Pancreas (tissue), 10 donors: ENCODE results near the gene TNIP1. TPM values are rescaled to one million over a fixed set of nuclear protein-coding genes. Genes with fewer than 3 reads are reported as not detected.

Experiments
- ATAC-seq, 4 donors: fragments of 200-7000 bp; cut with Tn5 transposase; one replicate each; pipeline versions ENCODE4 v1.8.0 to v1.9.1; 2020; ENCODE audit warnings: mild to moderate bottlenecking in 4 of 4, moderate library complexity in 4 of 4
- DNase-seq, 6 donors: peaks; one replicate each; pipeline ENCODE4 v3.0.0-alpha.2; 2020
- FAIRE-seq: peaks from 2 replicates; lab custom pipeline; 2012; peaks lifted over from hg19 to GRCh38; lab: Jason Lieb, UNC
- H3K27ac ChIP-seq, 4 donors: fragments of 200-600 bp; sonication (generic); 1 replicate in 3 of 4; 2 replicates in 1 of 4; pipeline versions ENCODE4 v1.5.0 to v1.8.0; 2020
- H3K27me3 ChIP-seq, 4 donors: fragments of 200-600 bp; one replicate each; pipeline ENCODE4 v1.8.0; 2021
- H3K36me3 ChIP-seq, 3 donors: fragments of 200-600 bp; sonication (generic) in 1 of 3; one replicate each; pipeline versions ENCODE4 v1.5.0 to v1.8.0; 2020 to 2021
- H3K4me1 ChIP-seq, 3 donors: fragments of 200-600 bp; one replicate each; pipeline ENCODE4 v1.8.0; 2021
- H3K4me3 ChIP-seq, 4 donors: fragments of 200-600 bp; sonication (generic) in 2 of 4; one replicate each; pipeline versions ENCODE4 v1.5.0 to v1.8.0; 2020 to 2021
- H3K9me3 ChIP-seq, 4 donors: fragments of 200-600 bp; one replicate each; pipeline ENCODE4 v1.8.0; 2021
- WGBS, 2 donors: extraction: QIAGEN DNeasy Blood & Tissue Kit; methylation state at CpG; one replicate each; pipeline ENCODE4 v1.1.7; 2013; 5-methylcytosine and 5-hydroxymethylcytosine counted together
- intact Hi-C, 3 donors: fragments of 100-400 bp; cut with DNase I; formaldehyde crosslinking; loops; one replicate each; pipeline versions ENCODE4 v1.11.1 to v1.14.2; 2022
- polyA plus RNA-seq, 2 donors: library from polyadenylated mRNA; stranded (reverse); fragments of 200-250 nt; gene quantifications; one replicate each; pipeline ENCODE4 v1.2.3, GENCODE V29; 2013
- total RNA-seq, 6 donors: library from RNA; stranded (reverse); fragmentation: NEBNext Ultra II Directional in 4 of 6; extraction: Animal tissue kit (Norgen Biotek cat#: 25700) in 4 of 6; gene quantifications; one replicate each; pipeline versions ENCODE4 v1.2.1 to v1.2.4, GENCODE V29; 2021 to 2023
- TF ChIP-seq, protein P1 (sequence below), 4 donors: fragments of 200-600 bp; sonication (generic) in 3 of 4; IDR thresholded peaks; one replicate each; pipeline versions ENCODE4 v1.5.0 to v1.8.0; 2021; ENCODE audit warnings: antibody characterized with exemption in 4 of 4
- donor health status: healthy with polysubstance abuse.
- donor health status: DM: no; HTN: no; CAD: no; lungs with moderate emphysema.
- donor health status: DM: no; HTN: no; CAD: no.
- donor health status: control.
- donor health status: control.
- donor health status: Bipolar disorder and iron deficiency.
- donor health status: DM: yes; HTN: yes; CAD: no.
- donor health status: DM: no; HTN: no; CAD: no.
- donor health status: DM: no; HTN: no; CAD: no.
- donor health status: DM: yes; HTN: yes; CAD: no.

The TNIP1 gene
- total and polyA plus RNA-seq, 8 donors: 36.4 to 118 (median 69.3) TPM

DNA sequence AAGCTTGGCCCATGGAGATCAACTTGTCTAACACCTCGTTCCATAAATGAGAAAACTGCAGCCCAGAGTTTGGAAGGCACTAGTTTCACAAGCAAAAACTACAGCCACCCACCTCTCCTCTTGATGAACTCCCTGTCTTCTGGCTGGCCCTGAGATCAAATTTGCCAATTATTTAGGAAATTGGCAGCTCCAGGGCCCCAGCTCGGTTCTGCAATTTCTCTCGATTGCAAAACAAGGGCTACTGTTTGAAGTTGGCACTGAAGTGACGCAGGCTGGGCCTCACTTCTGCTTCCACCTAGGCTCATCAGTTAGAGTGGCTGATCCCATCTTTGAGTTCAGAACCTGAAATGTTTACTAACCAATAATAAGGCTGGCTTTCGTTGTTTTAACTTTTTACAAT lies 64.1 kb downstream of the TNIP1 start:
- ATAC-seq (no peak), DNase-seq (no peak), FAIRE-seq (no peak)
- no peak overlapping the region for H3K27ac ChIP-seq
- H3K36me3 ChIP-seq: no peaks in the 10 kb centered on the region
- 57 to 63% methylated on average over 5 of the region's 5 CpGs for WGBS, 2 donors
- intact Hi-C loops: no loop called here
- H3K27me3 ChIP-seq: no peaks in the 10 kb centered on the region
- no peaks in the 10 kb centered on the region for H3K9me3 ChIP-seq
- H3K4me1 ChIP-seq: no peaks in the 10 kb centered on the region
- TF ChIP-seq, protein P1, sequence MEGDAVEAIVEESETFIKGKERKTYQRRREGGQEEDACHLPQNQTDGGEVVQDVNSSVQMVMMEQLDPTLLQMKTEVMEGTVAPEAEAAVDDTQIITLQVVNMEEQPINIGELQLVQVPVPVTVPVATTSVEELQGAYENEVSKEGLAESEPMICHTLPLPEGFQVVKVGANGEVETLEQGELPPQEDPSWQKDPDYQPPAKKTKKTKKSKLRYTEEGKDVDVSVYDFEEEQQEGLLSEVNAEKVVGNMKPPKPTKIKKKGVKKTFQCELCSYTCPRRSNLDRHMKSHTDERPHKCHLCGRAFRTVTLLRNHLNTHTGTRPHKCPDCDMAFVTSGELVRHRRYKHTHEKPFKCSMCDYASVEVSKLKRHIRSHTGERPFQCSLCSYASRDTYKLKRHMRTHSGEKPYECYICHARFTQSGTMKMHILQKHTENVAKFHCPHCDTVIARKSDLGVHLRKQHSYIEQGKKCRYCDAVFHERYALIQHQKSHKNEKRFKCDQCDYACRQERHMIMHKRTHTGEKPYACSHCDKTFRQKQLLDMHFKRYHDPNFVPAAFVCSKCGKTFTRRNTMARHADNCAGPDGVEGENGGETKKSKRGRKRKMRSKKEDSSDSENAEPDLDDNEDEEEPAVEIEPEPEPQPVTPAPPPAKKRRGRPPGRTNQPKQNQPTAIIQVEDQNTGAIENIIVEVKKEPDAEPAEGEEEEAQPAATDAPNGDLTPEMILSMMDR (IDR thresholded peaks at IDR 0.05): no peak
- no peak overlapping the region for H3K4me3 ChIP-seq

DNA sequence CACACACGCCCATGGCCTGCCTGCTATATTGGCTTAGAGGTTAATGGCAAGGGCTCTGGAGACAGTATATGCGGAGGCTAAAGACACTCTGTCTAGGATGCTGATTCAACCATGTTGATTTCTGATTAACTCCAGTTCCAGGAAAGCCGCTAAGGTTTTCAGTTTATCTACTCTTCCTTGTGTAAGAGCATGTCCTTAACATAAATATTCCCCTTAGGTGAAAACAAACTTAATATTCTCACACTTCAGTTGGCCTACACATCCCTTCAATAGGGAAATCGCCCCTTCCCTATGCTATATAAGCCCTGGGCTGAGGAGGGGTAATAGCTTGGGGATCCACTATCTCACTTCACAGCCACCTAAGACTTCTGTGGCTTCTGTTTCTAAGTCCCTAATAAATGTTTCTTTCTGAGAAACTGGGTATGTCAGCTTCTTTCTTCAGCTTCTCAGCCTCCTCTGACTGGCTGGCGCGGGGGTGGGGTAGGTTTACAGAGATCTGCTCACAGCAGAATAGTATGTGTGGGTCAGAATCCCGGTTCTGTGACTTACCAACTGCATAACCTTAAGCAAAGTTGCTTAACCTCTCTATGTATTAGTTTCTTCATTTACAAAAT lies 64.8 kb downstream of the TNIP1 start:
- DNase-seq: no peak
- 80 to 87% methylated on average over 7 of the region's 7 CpGs for WGBS, 2 donors
- Histone ChIP-seq H3K4me3 (no peak overlapping the region), H3K36me3 (no peaks in the 10 kb centered on the region), H3K27ac (no peak overlapping the region), H3K4me1 (no peaks in the 10 kb centered on the region), H3K9me3 (no peaks in the 10 kb centered on the region), H3K27me3 (no peaks in the 10 kb centered on the region)
- FAIRE-seq: no peak
- ATAC-seq: no peak
- TF ChIP-seq, protein P1 (IDR thresholded peaks at IDR 0.05): no peak
- intact Hi-C loops: no loop called here

DNA sequence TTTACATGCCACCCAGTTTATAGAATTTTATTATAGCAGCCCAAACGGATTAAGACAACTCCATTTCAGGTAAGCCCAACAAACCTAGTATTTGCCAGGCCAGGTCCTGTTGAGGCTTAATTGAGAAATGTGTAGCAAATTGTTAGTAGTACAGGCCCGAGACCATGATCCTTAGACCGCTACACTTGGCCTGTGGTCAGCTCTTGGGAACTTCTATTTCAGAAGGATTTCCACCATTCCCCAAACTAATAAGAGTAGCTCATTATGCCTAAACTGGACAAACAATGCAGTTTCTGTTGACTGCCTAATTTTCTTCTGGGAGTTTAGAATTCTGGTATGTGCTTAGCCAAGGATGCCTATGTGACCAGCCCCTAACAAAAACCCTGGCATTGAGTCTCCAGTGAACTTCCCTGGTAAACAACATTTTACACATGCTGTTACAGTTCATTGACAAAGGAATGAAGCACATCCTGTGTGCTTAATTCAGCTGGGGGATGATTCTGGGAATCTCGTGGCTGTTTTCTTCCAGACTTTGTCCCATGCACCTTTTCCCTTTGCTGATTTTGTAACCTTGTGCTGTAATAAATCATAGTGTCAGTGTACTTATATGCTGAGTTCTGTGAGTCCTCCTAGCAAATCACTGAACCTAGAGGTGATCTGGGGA lies 66.0 kb downstream of the TNIP1 start:
- H3K36me3 ChIP-seq: no peaks in the 10 kb centered on the region
- no peak overlapping the region for H3K4me3 ChIP-seq
- H3K27ac ChIP-seq: no peak overlapping the region
- no peaks in the 10 kb centered on the region for H3K4me1 ChIP-seq
- H3K9me3 ChIP-seq: no peaks in the 10 kb centered on the region
- DNase-seq: no peak
- 77 to 79% methylated on average over 4 of the region's 4 CpGs for WGBS, 2 donors
- TF ChIP-seq, protein P1 (IDR thresholded peaks at IDR 0.05): no peak
- no peak for ATAC-seq
- no peaks in the 10 kb centered on the region for H3K27me3 ChIP-seq
- no peak for FAIRE-seq
- intact Hi-C loops: no loop called here

DNA sequence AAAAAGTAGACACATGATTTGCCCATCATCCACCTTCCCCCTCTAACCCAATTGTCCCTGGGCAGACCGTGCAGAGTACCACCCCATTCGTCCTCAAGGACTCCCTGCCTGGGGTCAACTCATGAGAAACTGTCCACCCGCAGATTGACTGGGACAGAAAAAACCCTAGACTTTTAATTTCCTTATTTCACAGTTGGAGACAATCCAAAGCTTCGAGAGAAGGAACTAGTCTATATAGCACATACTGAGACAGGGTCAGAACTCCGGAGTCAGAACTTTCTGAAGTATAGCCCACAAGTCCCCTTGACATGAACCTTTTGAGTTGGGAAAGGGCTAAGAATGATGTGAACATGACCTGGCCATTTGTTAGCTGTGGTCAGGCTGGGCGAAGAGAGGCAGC lies 68.0 kb downstream of the TNIP1 start:
- Histone ChIP-seq H3K27me3 (no peaks in the 10 kb centered on the region), H3K27ac (no peak overlapping the region), H3K4me1 (no peaks in the 10 kb centered on the region), H3K36me3 (no peaks in the 10 kb centered on the region), H3K9me3 (no peaks in the 10 kb centered on the region), H3K4me3 (no peak overlapping the region)
- intact Hi-C loops: no loop called here
- FAIRE-seq: no peak
- ATAC-seq: peak in 2 of 4 donors; percentile 16 to 33
- TF ChIP-seq, protein P1 (IDR thresholded peaks at IDR 0.05): no peak
- no peak for DNase-seq
- WGBS, 2 donors: 73 to 78% methylated on average over 6 of the region's 6 CpGs

DNA sequence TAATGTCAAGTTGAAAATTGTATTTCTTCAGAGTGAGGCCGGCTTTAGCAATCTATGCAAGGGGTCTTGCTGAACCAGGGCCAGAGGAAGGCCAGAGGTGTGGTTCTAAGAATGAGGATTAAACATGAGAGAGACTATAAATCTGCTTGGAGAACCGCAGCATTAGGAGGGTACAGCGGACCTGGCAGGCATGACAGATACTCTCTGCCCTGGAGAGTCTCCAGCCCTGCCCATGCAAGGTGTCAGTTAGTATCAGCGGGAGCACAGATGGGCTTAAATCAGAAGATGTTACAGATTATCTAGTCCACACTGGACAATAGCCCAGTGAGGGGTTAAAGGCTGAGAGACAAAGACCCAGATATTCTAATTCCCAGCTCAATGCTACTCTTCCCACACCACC lies 71.9 kb downstream of the TNIP1 start:
- H3K4me1 ChIP-seq: no peaks in the 10 kb centered on the region
- FAIRE-seq (no peak), DNase-seq (no peak), ATAC-seq (no peak)
- H3K4me3 ChIP-seq: no peak overlapping the region
- intact Hi-C loops: no loop called here
- no peaks in the 10 kb centered on the region for H3K27me3 ChIP-seq
- no peaks in the 10 kb centered on the region for H3K36me3 ChIP-seq
- WGBS, 2 donors: 86 to 92% methylated on average over 4 of the region's 4 CpGs
- H3K27ac ChIP-seq: no peak overlapping the region
- TF ChIP-seq, protein P1 (IDR thresholded peaks at IDR 0.05): no peak
- H3K9me3 ChIP-seq: no peaks in the 10 kb centered on the region
